ENCODE results near the gene RNF138. TPM values are rescaled to one million over a fixed set of nuclear protein-coding genes. Genes with fewer than 3 reads are reported as not detected.

Gene RNF138
- total RNA-seq, 1 donor from 2014 or later, result not detected

DNA sequence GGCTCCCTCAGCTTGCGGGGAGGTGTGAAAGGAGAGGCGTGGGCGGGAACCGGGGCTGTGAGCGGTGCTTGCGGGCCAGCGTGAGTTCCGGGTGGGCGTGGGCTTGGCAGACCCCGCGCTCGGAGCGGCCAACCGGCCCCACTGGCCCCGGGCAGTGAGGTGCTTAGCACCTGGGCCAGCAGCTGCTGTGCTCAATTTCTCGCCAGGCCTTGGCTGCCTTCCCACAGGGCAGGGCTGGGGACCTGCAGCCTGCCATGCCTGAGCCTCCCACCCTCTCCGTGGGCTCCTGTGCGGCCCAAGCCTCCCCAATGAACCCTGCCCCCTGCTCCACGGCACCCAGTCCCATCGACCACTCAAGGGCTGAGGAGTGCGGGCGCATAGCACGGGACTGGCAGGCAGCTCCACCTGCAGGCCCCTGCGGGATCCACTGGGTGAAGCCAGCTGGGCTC is 48.2 kb downstream of the RNF138 start:
- Histone ChIP-seq H3K27ac (no peak overlapping the region), H3K9me3 (no peaks in the 10 kb centered on the region), H3K4me3 (no peak overlapping the region), H3K4me1 (no peaks in the 10 kb centered on the region), H3K36me3 (no peaks in the 10 kb centered on the region), H3K27me3 (no peaks in the 10 kb centered on the region)
- TF ChIP-seq CTCF (IDR thresholded peaks at IDR 0.05), result no peak
- intact Hi-C loops (cut with DNase I), result no loop called here
- DNase-seq (ENCODE audit: low spot score in 2 of 2), result no peak

- Histone ChIP-seq H3K9me3 (no peaks in the 10 kb centered on the region), H3K27me3 (no peaks in the 10 kb centered on the region), H3K4me3 (no peak overlapping the region), H3K27ac (no peak overlapping the region), H3K4me1 (no peaks in the 10 kb centered on the region), H3K36me3 (no peaks in the 10 kb centered on the region)
- TF ChIP-seq CTCF (IDR thresholded peaks at IDR 0.05), result no peak
- intact Hi-C loops (cut with DNase I), result no loop called here
- DNase-seq (ENCODE audit: low spot score in 2 of 2), result no peak
Measured at GRCh38 chr18:32148185-32148870, 56.7 kb downstream of the RNF138 start.

DNA sequence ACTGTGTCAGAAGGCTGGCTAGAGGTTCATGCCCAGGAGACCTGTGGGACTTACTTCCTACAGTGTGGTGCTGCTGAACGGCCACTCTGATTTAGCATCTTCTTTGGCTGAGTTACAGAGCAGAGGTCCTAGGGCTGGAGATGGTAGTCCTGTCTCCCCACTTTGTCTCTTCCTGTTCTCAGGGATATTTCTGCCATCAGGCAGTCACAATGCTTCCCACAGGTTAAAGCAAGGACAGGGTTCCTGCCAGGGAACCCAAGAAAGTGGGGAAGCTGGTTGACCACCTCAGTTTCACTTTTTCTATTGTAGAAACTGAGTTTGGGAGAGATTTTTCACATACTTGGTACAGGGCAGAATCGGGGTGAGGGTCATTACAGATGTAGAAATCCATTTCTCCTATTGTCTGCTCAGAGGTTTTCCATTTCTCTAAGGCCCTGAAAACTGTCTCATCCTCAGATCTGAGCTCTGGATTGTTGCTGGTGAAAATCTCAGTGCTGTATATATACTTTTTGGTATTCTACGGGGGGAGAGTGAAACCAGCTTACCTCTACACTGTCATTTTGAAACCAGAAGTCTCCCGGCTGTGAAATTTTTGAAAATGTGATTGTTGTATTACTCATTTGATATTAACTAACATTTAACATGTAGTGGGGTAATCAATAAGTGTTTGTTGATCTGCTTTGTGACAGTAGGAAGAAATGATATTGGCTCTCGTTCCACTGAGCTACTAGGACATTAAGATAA is 61.2 kb downstream of the RNF138 start:
- Histone ChIP-seq H3K27me3 (no peaks in the 10 kb centered on the region), H3K36me3 (no peaks in the 10 kb centered on the region), H3K4me1 (no peaks in the 10 kb centered on the region), H3K9me3 (no peaks in the 10 kb centered on the region), H3K4me3 (no peak overlapping the region), H3K27ac (no peak overlapping the region)
- intact Hi-C loops (cut with DNase I), result no loop called here
- DNase-seq (ENCODE audit: low spot score in 2 of 2), result no peak
- no peak for TF ChIP-seq CTCF (IDR thresholded peaks at IDR 0.05)

DNA sequence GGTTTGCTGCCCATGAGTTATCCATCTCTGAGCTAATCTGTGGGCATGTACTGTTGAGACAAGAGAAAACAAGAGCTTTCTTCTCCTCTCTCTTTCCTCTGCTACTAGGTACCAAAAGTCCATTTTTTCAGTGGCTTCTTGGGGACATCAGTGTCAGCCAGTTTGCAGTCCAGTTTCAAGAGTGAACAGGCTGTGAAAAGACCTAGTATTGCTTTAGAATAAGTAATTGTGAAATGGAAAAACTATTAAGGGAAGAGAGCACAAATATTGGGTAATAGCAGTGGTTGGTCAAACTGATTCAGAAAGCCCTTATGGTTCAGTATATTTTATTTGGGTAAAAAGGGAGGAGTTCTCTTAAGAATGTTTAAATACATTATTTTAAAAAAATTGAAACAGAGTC is 65.2 kb downstream of the RNF138 start:
- intact Hi-C loops (cut with DNase I), result loop anchor here (5.0 kb wide), 1 partner anchor 115 kb away; no protein-coding TSS in a partner anchor
- Histone ChIP-seq H3K27ac (no peak overlapping the region), H3K36me3 (no peaks in the 10 kb centered on the region), H3K4me1 (no peaks in the 10 kb centered on the region), H3K27me3 (no peaks in the 10 kb centered on the region), H3K9me3 (no peaks in the 10 kb centered on the region), H3K4me3 (no peak overlapping the region)
- DNase-seq (ENCODE audit: low spot score in 2 of 2), result no peak
- no peak for TF ChIP-seq CTCF (IDR thresholded peaks at IDR 0.05)

- H3K27me3 ChIP-seq, result no peaks in the 10 kb centered on the region
- H3K9me3 ChIP-seq, result no peaks in the 10 kb centered on the region
- no peaks in the 10 kb centered on the region for H3K36me3 ChIP-seq
- TF ChIP-seq CTCF (IDR thresholded peaks at IDR 0.05), result no peak
- intact Hi-C loops (cut with DNase I), result loop anchor here (5.0 kb wide), 1 partner anchor 115 kb away; no protein-coding TSS in a partner anchor
- H3K27ac ChIP-seq, result no peak overlapping the region
- DNase-seq (ENCODE audit: low spot score in 2 of 2), result no peak
- H3K4me1 ChIP-seq, result no peaks in the 10 kb centered on the region
- H3K4me3 ChIP-seq, result no peak overlapping the region
Measured at GRCh38 chr18:32157580-32157979, 65.9 kb downstream of the RNF138 start.
